GM18526 (cell line): ENCODE results near the gene MAGI1.

Source experiments
- POLR2A ChIP-seq: IDR thresholded peaks from 3 replicates; pipeline ENCODE4 v1.6.1; 2011; ENCODE audit not compliant: insufficient read length; ENCODE audit errors: extremely low read depth

The MAGI1 gene

GRCh38 chr3:65723985-65724384 lies 314.7 kb downstream of the MAGI1 start:
- TF ChIP-seq POLR2A = no peak

- no peak for TF ChIP-seq POLR2A
Observed at GRCh38 chr3:65723011-65723410, 315.7 kb downstream of the MAGI1 start.

- TF ChIP-seq POLR2A = no peak
Observed at GRCh38 chr3:65720989-65721737, 317.6 kb downstream of the MAGI1 start.

GRCh38 chr3:65717676-65718346 lies 320.9 kb downstream of the MAGI1 start:
- TF ChIP-seq POLR2A = no peak

- no peak for TF ChIP-seq POLR2A
Observed at GRCh38 chr3:65716071-65716751, 322.5 kb downstream of the MAGI1 start.

GRCh38 chr3:65714134-65714533 lies 324.6 kb downstream of the MAGI1 start:
- TF ChIP-seq POLR2A = no peak

GRCh38 chr3:65713016-65713415 lies 325.7 kb downstream of the MAGI1 start:
- TF ChIP-seq POLR2A = no peak

DNA sequence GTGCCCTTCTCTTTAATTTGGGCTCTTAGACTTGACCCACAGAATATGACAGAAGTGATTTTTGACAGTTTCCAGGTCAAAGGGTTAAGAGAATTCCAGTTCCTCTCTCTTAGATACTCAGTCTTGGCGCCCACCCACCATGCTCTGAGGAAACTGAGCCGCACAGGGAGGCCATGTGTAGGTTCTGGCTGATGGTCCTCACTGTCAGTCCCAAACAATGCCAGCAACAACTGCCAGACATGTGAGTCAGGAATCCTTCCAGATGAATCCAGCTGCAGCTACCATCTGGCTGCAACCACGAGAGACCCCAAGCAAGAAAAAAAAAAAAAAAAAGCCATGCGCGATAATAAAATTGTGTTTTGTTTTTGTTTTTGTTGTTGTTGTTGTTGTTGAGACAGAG lies 326.6 kb downstream of the MAGI1 start:
- no peak for TF ChIP-seq POLR2A

DNA sequence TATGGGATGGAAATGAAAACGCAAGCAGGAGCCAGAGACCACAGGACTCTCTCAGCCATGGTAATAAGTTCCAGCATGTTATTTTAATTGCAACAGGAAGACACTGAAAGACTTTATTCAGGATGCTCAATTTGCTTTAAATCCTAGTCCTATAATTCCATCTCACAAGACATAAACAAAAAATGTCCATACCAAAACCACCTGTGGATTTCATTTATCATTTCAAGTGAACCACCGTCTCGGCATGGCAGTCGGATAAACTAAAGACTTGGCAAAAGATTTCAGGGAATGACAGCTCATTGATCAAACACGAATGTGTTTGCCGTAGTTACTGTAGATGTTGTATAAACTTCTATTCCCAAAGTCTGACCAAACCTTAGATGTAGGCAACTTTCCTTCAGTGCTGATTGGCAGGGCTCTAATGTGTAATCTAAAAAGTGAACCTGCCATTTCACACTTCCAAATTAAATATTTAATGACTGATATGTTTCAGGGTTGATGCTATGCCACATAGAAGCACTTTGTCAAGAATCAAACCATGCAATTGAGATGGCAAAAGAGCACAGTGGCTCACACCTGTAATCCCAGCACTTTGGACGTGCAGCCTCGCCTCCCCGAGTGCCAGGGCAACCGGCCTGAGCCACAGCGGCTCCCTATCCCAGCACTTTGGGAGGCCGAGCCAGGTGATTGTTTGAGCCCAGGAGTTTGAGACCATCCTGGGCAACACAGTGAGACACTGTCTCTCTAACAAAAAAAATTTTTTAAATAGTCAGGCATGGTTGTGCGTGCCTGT lies 331.7 kb downstream of the MAGI1 start:
- no peak for TF ChIP-seq POLR2A

- TF ChIP-seq POLR2A = no peak
Observed at GRCh38 chr3:65706301-65706700, 332.4 kb downstream of the MAGI1 start.

DNA sequence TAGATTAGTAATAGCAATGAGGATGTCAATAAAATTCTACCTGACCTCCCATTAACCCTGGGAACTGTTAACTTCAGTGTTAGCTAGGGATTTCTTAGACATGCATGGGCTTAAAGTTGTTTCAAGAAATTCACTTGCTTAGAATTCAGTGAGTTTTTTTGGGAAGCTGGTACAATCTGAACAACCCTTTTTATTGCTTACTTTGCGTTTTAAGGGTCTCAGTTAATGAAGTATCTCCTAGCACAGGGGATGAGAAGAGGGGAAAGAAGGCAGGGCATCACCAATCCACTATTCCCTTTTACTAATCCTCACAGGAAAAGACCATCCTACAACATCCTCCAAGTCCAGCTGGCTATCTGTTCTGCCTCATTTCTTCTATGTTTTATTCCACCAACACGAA lies 334.9 kb downstream of the MAGI1 start:
- no peak for TF ChIP-seq POLR2A

DNA sequence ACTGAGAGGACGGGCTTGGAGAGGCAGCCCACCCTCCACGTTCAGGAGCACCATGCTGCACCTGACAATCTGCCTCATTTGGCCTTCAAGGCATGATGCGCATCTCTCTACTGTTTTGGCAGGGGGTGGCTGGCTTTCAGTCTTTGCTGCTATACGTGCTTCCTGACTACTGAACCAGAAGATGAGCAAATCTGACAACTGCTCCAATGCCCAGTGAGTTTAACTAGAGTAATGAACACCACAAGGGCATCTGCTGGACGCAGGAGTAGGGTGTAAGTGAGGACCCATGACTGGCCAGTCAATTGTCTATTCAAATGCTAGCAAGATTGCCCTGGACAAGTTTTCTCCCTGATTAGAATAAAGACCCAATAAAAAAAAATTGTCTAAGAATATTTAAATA lies 335.7 kb downstream of the MAGI1 start:
- TF ChIP-seq POLR2A = no peak

DNA sequence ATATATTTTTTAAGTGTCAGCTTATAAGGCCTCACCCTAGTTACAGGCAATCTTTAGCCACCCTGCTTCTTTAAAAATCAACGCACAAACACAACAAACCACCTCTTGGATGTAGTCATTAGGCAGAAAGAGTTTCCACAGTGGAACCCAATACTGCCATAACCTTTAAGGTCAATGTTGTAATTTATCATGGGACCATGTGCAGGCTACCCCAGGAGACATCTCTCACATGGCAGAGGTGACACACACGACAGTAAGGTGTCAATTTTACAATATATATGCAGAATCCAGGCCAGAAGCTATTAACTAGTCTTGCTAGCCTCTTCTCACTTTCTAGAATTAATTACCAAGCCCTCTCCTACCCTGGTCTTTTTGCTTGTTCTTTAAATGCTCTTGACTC lies 336.5 kb downstream of the MAGI1 start:
- no peak for TF ChIP-seq POLR2A

DNA sequence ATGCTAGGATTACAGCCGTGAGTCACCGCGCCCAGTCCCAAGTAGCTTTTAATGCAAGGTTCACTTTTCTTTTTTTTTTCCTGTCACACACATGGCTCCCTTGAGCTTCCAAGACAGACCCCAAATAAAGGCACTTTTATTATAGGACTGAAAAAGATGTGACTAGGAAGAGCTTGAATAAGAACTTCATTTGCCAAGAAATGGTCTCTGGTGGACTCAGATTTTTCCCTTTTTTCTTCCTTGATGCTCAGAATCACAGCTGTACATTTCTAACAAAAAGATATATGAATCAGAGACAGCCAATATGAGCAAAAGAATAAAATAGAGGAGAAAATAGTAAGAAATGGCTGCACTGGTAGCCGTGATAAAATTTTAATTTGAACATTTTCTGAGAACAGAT lies 337.2 kb downstream of the MAGI1 start:
- no peak for TF ChIP-seq POLR2A

DNA sequence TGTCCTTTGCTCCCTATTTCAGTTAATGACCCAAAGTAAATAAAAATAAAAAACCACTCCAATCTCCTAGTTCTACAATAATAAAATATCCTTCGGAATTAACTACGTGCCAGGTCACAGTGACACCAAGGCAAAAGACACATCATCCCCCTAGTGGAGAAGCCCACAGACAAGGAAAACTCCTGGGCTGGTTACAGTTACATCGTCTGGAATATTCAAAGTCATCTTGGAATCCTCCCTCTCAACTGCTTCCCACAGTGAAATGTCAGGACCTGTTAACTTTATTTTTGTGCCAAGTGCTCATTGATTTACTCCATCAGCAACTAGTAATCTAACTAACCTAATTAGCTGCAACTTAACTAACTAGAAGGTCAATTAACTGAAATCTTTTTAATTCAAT lies 349.3 kb downstream of the MAGI1 start:
- no peak for TF ChIP-seq POLR2A
